Measurements from ENCODE around the gene SERPINB10.

DNA sequence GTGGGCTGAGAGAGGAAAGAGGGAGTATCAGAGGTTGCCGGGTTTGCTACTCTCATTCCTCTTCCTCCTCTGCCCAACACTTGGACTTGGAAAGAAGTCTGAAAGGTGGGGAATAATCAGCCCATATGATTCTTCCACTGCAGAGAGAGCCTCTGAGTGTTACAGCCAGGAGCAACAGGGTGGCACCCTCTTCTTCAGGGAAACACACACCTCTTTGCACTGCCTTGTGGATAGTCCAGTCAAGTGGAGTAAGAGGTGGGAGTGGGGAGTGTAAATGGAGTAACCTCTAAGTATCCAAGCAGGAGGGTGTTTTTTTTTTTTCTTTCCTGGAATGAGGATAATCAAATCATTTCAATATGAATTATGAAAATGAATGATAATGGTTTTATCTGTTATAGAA is 53.1 kb downstream of the SERPINB10 start:
- TF ChIP-seq CTCF (IDR thresholded peaks at IDR 0.05) (no peak), POLR2A (IDR thresholded peaks at IDR 0.05) (no peak)
